HG03108 (cell line): ENCODE data around the gene CCNL1.
"Not testable (repeated sequence)": the region's sequence is repeated elsewhere in the genome, so short reads cannot be mapped to it uniquely, and the experiment has no call there.

Experiments
- ATAC-seq: cut with Tn5 transposase; IDR thresholded peaks from one replicate; pipeline ENCODE4 v1.9.1; 2021; ENCODE audit warnings: moderate library complexity; ENCODE audit not compliant: unreplicated experiment

CCNL1 gene

DNA sequence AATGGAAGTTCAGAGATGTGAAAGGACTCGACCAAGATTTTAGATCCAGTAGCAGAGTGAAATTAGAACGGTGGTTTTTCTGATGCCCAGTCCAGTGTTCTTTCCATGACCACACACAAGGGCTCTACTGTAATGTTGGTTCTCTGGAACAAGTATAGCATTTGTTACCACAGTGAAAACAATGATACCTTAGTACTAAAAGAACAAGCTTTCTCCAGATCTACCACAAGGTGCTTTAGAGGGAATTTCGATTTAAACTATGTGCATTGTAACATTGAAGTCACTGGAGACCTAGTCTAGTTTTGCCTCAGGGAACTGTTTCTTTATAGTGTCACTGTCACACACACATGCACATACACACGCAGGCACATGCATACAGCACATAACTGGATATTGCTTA is 12.8 kb upstream of the CCNL1 start:
- no peak for ATAC-seq

DNA sequence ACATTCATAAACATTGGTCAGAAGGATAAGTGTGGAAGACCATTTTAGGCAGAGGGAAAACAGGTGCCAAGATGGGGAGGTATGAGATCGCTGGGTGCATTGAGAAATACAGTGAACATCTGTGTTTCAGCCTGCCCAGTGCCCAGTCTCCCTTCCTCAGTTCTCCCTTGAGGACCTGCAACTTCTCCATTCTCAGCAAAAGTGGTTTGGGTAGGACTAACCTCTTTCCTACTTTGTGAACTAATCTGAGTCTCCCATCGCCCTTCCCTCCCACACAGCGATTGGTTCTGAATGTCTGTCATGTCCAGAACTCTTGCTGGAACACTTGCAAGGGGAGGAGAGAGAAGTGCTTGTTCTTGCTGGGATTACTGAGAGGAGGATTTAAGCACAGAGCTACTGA is 10.9 kb upstream of the CCNL1 start:
- ATAC-seq = no peak

DNA sequence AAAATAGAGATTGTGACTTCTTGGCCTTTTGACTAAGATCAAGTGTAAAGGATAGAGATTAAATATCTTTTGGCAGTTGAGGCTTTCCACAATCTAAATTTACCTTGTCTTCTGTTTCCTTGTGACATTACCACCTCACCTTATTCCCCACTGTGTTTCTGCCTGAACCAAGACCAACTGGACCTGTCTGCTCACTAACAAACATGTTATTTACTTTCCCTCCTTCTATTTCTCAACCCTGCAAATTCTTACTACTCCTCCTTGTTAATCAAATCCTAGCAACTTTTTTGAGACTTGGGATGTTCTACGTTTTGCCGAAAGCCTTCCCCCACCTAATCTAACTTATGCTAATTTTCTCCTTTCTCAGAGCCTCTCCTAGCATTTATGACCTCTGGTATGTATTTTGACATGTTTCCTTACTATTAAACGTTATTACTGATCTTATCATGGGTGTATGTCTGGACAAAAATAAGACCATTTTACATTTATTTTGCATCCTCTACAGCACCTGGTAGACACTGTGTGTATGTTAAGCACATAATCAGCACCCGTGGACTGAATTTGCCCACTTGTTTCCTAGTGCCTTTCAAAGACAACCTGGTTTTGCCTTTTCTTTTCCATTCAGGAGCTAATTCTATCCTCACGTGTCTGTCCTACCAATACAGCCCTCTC is 7.6 kb upstream of the CCNL1 start:
- no peak for ATAC-seq

DNA sequence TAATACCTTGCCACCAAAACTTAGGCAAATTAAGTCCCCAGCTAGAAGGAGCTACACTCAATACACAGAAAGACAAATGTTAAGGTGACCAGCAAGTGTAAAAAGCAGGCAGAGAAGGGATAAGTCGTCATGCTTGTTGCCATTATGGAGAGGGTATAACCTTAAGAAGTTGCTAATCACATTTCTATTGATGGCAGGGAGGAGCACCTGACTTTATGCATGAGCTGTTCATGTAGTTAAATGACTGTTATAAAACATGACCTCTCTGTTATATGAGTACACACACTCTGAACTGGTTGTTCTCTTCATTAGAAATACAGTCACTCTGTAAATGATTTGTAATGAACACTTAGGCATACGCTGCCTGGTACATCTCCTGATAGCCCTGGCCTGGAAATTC is 6.6 kb upstream of the CCNL1 start:
- peak; percentile 45 for ATAC-seq

DNA sequence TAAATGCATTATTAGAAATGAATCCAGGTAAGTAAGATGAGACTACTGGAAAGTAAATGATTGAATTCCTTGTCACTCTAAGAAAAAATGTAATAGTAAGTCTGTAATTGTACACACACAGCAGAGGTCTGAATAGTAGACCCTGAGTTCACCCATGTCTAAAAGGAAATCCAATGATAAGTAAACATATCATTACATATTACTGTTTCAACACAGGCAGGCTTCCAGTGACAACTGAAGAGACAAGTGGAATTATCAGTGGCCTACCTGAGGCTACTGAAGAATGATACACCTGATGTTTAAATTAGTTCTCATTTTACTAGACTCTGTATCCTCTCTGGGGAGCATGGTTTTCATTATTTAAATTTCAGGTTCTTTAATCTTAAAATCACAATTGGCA is 6.2 kb upstream of the CCNL1 start:
- peak; percentile 11 for ATAC-seq

DNA sequence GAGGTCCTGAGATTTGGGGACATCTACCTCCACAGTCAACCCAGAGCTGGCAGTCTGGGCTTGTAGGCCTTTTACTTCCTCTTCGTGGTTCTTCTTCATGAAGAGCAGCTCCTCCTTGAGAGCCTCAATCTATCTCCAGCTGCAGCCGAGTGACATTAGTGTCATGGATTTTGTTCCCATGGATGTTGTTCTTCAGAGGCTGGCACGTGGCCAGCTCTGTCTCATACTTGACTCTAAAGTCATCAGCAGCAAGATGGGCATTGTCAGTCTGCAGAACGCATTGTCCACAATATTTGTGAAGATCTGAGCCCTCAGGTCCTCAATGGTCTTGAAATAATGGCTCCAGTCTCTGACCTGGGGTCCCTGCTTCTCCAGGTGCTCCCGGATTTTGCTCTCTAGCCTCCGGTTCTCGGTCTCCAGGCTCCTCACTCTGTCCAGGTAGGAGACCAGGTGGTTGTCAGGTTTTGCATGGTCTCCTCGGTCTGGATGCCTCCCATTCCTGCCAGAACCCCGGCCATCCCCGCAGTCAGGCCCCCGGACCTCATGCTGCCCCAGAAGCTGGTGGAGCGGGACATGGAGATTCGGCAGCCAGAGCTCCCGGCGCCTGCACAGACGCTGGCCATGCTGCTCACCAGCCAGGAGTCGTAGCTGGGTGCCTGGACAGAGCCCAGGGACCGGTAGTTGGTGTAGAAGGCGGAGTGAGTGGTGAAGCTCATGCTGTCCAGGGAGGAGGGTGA is 3.4 kb upstream of the CCNL1 start:
- no peak for ATAC-seq

DNA sequence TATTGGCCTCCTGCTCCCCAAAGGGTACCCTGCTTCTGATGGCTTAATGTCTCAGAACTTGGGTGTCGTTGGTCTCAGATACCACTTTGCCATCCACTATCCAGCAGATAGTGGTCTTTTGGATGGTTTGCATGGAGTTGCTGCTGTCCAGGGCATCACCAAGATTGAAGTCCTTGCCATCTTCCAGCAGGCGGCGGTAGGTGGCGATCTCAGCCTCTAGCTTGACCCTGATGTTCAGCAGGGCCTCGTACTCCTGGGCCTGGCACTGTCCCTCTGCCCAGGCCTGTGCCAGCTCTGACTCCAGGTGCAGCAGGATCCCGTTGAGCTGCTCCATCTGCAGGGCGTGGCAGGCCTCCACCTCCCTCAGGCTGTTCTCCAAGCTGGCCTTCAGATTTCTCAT is 2.7 kb upstream of the CCNL1 start:
- ATAC-seq = not testable (repeated sequence)

DNA sequence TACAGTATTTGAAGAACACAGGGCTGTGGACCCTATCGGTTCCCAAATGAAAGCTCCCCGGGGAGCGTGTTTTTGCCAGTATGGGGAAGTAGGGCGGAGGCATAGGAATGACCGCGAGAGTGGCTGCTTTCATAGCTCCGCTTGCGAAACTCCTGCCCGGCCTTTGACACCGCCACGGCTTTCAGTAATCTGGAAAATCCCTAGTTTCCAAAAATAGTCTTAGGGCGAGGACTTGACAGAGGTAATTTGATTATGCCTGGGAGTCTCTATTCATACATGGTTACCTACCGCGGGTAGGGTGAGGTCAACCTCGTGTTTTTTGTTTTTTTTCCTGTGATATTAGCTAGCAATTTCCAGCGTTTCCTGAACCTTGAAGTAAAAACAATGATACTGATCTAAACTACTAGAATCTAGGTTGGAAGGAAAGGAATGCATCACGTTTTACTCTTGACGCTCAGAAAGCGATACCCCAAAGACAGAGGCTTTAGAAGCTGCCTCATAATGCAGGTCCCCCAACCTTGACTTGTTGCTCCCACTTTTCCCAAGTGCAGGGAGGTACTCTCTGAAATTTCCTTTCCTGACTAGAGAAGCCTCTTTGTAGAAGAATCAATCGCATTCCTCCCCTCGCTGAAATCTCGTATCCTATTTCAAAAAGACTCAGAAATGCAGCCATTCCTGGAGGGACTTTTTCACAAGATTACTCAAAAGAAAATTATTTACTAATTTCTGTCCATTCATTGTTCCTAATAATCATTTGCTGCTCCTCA is 894 bp upstream of the CCNL1 start:
- peak; percentile 29 for ATAC-seq

DNA sequence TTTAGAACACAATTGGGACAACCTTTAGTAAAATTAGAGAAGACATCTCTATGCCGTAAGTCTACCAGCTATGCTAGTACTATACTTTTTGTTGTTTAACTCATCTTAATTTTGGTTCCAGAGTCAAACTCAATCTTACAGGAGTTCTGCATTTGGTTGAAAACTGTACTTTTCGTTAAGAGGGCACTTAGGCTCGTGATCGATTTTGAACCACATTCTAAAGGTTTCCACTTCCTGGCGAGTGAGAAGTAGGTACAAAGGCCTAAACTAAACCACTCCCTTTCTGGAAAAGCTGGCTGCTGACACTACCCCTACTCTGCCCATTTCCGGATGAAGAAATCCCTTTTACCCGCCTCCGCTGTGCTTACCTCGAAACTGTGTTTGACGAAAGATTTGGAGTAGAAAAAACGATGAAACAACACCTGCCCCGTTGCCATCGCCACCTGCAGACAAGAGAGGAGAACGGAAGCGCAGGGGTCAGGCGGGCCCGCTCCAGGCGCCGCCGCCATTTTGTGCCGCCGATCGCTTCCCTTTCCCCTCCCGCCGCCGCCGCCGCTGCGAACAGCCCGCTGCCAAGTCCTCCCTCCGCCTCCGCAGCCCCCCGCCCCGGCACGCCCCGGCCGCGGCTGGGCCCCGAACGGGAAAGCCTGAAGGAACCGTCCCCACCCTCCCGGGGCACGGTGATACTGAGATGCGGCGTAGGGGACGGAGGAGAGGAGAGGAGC is 748 bp downstream of the CCNL1 start:
- peak; percentile 38 for ATAC-seq

DNA sequence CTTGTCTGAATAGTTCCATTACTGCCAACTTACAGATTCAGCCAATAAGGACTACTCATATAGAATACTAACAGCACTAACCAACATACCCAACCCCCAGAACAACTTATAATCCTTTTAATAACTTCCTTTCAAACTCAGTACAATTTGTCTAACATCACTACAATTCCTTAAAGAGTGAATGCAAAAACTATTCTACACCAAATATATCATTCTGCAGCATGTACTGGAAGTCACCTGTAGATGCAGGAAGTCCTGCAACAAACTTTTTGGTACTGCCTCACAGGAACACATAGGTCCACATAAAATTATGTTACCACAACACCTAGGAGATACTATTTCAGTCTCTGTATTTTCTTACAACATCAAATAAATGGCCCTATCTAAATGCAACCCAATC is 2.1 kb downstream of the CCNL1 start:
- no peak for ATAC-seq

DNA sequence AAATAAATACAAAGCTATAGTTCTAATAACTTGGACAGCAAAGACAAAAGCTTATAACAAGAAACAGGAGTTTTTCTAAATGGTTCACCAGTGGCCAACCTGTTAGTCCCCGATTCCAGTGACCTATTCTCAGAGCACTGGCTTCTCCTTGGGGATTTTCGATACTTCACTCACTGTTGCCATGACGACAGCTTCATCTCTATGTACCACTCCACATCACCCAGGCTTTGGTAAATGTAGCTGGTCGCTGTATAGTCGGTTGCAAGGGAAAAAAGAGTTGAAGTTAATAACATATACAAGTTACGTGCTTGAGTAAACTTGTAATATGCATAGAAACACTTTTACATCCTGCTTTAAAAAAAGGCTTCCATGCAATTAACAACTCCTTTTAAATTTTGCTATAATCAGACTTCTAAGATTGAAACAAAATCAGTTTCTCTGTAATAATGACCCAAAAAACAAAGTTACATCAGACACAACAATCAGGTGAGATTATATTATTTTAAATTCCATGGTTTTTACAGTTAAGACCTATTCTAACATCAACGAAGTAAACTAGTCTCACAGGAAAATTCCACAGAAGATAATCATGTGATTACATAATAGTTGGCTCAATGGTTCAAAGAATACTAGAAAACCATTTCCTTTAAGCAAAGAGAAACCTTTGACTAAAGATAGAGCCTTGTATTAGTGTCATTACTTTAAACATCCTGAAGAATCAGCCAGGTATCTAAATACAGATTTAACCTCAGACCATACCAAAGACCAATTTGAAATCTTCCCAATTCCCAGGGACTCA is 2.9 kb downstream of the CCNL1 start:
- ATAC-seq = no peak

DNA sequence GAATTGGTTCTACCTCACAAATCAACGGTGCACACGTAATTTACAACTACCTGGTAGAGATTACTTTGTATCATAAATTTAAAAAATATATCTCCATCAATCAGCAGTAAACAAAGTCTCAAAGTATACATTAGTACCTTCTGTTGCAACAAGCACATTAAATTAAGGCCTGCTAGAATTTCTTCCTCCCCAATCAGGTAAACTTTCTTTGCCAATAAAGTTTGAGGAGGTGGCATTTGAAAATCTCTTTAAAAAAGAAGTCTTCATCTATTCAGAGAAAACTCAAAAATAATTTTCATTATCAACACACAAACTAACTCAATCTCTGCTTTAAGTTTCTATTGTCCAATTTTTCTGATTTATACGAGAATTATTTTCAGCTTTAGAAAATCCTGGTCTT is 4.4 kb downstream of the CCNL1 start:
- no peak for ATAC-seq

DNA sequence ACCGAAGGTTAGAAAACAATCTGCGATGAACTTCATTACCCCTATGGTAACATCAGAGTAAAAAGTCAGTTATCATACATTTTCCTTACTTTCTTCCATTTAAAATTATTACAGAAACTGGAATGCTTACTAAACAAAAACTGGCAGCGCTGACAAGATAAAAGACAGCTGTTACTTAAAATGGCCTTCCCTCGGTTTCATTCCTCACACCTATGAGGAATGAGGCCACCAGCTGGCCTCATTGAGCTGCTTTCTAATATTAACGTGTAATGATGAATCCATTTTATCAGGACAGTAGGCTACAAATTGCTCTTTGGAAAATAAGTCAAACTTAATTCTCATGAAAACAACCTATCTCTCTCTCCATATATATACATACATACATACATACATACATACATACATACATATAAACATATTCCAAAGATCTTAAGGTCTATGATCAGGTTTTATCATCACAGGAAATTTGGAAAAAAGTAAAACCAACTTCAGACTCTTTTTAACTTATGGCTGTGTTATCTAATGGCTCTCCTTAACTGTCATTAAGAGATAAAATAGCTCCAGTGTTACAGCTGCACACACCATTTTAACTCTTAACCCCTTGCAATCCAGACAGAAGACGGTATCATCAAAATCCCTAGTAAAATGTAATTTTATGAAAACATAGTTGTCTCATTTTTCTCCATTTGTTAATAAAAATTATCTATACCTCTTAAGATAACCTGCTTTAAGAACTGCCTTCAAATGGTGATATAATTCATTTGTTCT is 5.2 kb downstream of the CCNL1 start:
- no peak for ATAC-seq

DNA sequence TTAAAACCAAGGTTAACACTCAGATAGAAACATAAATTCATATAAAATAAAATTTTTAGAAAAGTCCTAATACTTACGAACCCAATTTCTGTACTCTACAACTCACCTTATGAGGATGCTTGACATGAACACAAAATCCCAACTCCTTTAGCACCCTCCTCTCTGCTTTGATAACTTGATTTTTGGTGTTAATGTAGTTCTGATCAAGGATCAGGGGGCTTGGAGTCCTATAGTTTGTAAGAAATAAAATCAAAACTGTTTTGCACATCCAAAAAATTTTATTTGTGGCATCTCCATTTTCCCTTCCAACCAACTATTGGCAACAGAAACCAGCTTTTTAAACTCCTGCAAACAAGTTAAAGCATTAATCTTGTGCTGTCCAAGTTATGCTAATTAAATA is 7.0 kb downstream of the CCNL1 start:
- ATAC-seq = no peak

DNA sequence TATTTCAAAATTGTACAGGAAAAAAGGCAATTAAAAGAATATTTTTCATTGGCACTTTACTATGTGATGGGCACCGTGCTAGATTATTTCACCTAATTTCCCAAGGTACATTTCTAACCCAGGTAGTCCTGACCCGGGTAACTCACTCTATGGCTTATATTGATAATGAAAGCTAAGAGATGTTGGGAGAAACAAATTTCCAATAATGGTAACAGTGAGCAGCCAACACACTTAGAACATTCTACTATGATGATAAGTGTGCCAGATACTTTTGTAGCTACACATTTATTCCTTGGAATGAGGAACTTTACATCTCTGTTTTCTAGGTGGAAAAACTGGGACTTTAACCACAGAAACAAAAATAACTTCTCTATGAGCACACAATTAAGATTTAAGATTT is 7.5 kb downstream of the CCNL1 start:
- no peak for ATAC-seq

DNA sequence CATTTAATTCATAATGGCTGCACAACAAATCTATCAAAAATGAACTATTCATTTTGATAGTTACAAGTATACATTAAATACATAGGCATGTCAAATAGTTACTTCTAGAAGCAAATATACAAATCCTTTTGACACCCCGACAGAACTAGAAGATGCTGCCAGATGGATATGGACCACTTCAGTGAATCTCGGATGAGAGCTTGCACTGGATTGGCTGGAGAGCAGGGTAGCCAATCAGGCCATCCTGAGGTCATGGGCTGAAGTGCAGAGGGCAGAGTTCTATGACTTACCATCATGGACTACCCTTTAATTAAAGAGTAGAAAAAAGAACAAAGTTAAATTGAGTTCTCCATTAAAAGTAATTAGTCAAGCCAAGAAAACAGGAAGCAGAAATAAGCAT is 8.3 kb downstream of the CCNL1 start:
- ATAC-seq = no peak

DNA sequence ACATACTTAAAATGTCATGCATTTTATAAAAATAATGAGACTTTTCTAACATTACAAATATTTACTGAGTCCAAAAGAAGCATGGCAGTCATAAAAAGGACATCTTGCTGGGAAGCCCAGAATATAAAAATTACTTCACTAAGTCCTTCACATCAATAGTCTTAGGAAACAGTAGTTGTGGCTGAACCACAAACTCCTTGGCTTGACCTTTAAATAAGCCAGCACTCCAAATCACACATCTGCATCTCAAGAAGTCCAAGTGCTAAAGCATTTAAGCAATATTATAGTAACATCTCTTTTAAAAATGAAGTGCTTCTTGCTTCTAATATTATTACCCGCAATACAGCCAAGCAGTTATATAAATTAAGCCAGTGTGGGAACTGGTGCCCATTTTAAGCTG is 8.8 kb downstream of the CCNL1 start:
- ATAC-seq = no peak

DNA sequence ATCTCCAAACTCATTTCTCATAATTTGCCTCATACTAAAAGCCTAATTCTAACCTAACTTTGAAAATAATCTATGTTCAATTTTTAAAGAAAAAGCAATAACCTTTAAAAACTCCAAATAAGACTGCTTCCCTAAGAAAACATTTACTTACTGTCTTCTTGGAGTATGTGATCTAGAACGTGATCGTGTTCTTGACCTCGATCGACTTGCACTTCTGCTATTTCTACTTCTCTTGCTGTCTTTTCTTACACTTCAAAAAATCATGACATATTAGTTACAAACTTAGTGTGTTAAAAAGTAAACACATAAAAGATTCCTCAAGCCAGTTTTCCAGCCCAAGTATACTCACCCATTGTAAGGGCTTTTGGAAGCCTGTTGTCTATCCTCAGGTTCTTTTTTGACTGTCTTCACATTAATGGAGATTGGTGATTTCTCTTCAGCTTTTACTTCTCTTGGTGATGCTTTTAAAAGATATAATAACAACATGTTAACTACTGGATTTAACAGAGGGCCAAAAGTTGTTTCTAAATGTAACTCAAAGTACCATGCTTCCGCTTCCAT is 10.7 kb downstream of the CCNL1 start:
- ATAC-seq = no peak

DNA sequence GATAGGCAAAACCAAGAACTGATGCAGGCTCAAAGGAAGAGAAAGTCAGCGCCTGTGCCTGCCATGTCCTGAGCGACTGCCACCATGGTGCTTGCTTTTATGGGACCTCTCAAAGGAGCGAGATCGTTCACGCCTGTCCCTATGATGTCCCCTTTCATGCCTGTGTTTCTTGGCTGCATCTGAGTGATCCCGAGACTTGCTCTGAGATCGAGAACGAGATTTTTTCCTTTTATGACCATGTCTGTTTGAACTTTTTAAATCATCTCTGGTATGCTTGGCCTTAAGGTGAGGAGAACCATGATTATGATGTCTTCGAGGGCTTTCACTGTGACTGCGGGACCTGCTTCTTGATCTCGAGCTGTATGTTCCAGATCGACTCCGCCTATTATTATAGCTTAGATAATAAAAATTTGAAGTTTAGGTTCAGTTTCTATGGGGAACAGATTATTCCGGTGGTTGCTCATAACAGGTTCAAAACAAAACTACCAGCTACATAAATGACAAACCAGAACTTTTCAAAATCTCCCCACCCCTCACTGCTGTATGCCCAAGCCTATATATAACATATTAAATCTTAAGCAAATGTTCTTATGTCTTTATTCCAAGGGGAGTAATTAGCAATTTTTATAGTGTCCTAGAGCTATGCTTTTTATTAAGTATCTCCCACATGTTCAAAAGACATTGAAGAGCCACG is 11.6 kb downstream of the CCNL1 start:
- no peak for ATAC-seq
